ENCODE data around the gene CACNA2D3. TPM values are rescaled to one million over a fixed set of nuclear protein-coding genes. Genes with fewer than 3 reads are reported as not detected.

CACNA2D3 gene
- total RNA-seq, 8 experiments from 2014 or later, result 0.49 to 20.7 (median 9.7) TPM; not detected in 1

DNA sequence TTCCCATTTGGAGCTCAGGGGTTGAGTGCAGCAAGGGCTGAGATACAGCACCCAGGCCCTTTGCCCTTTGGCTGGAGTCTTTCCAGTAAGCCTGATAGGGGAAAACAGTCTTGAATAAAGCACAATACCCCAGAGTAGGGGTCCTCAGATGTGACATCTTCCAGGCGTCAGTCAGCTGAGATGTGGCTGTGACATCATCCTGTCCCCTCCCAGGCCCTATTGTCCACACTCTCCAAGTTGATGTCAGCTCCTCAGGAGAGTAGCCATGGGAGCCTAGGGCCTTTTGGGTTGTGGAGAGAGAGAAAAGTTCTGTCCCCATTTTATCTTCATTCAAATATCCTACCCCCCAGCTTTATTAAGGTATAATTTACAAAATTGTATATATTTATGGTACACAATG, 92.5 kb downstream of the CACNA2D3 start:
- WGBS, 10 experiments, result 0 to 83% (median 78%) methylated on average over 1 of the region's 1 CpG; no CpG with 5 or more reads in 6 of the 10 experiments
- H3K4me1 ChIP-seq (replicated peaks in 1 of 2), result no peaks in the 10 kb centered on the region
- in situ Hi-C loops (cut with MboI; ENCODE audit: low pct_unique_long_range_greater_than_20kb in 2 of 9, low sequenced_read_pairs in 9 of 9, unreplicated experiment in 9 of 9), result no loop called here
- H3K4me3 ChIP-seq, result no peak overlapping the region
- ATAC-seq (replicated peaks in 6 of 8), result peak in 2 of 8 experiments; percentile 66 to 68
- H3K27ac ChIP-seq, result no peak overlapping the region

DNA sequence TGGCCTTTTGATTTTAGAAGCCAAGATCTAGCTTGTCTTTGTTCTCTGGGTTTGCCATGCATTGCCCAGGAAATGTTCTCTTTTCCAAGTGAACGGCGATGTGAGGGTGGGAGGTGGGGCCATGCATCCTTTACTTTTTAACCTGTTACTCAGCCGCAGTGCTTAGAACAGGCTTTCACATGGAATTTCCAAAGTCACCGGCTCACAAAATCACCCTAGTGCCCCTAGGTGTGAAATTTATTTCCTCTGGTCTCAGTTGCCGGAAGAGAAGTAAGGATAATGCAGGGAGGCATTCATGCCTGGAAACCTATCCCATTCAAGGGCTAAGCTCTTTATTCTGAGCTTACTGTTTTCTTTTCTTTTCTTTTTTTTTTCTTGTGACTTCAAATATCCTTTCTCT, 93.2 kb downstream of the CACNA2D3 start:
- in situ Hi-C loops (cut with MboI; ENCODE audit: low pct_unique_long_range_greater_than_20kb in 2 of 9, low sequenced_read_pairs in 9 of 9, unreplicated experiment in 9 of 9), result no loop called here
- WGBS, 10 experiments, result 20 to 100% (median 70%) methylated on average over 1 to 5 of the region's 5 CpGs; no CpG with 5 or more reads in 1 of the 10 experiments
- Histone ChIP-seq H3K27ac (no peak overlapping the region), H3K4me1 (replicated peaks in 1 of 2) (no peaks in the 10 kb centered on the region), H3K4me3 (no peak overlapping the region)
- no peak for ATAC-seq (replicated peaks in 6 of 8)

DNA sequence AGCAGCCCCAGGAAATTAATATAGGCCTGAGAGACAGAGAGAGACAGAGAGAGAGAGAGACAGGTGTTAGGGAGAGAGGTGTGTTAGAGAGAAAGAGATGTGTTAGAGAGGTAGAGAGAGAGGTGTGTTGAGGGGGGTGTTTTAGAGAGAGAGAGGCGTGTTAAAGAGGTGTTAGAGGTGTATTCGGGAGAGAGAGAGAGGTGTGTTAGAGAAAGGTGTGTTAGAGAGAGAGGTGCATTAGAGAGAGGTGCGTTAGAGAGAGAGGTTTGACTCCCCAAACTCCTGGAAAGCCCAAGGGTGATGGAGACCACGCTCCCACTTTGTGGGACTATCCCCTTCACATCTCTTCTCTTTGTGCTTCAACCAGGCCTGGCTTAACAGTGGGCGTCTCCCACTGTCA, 95.5 kb downstream of the CACNA2D3 start:
- Histone ChIP-seq H3K4me1 (replicated peaks in 1 of 2) (no peaks in the 10 kb centered on the region), H3K4me3 (no peak overlapping the region), H3K27ac (no peak overlapping the region)
- ATAC-seq (replicated peaks in 6 of 8), result no peak
- 0 to 100% (median 73%) methylated on average over 1 to 4 of the region's 5 CpGs; no CpG with 5 or more reads in 2 of the 10 experiments for WGBS, 10 experiments
- in situ Hi-C loops (cut with MboI; ENCODE audit: low pct_unique_long_range_greater_than_20kb in 2 of 9, low sequenced_read_pairs in 9 of 9, unreplicated experiment in 9 of 9), result no loop called here

DNA sequence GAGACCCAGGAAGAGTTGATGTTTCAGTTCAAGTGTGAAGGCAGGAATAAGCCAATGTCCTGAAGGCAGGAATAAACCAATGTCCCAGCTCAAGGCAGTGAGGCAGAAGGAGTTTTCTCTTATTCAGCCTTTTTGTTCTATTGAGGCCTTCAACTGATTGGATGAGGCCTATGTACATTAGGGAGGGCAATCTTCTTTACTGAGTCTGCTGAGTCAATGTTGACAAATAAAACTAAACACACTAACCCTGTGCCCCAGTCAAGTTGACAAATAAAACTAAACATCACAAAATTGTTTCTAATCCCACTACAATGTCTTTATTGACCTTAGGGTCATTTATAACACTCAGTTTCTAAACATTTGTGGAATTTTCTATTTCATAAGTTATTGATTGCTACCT, 100.0 kb downstream of the CACNA2D3 start:
- Histone ChIP-seq H3K4me3 (no peak overlapping the region), H3K4me1 (replicated peaks in 1 of 2) (no peaks in the 10 kb centered on the region), H3K27ac (no peak overlapping the region)
- ATAC-seq (replicated peaks in 6 of 8), result peak in 1 of 8 experiments; percentile 62
- in situ Hi-C loops (cut with MboI; ENCODE audit: low pct_unique_long_range_greater_than_20kb in 2 of 9, low sequenced_read_pairs in 9 of 9, unreplicated experiment in 9 of 9), result no loop called here

DNA sequence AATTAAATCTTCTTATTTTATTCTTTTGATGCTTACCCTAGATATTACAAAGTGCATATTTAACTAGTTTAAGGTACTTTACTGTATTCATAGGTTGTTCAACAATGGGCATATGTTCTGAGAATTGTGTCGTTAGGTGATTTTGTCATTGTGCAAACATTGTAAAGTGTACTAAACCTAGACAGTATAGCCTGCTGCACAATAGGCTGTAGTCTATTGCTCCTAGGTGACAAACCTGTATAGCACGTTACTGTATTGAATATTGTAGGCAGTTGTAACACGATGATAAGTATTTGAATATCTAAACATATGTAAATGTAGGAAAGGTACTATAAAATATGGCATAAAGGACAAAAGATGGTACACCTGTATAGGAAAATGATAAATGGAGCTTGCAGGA, 100.7 kb downstream of the CACNA2D3 start:
- in situ Hi-C loops (cut with MboI; ENCODE audit: low pct_unique_long_range_greater_than_20kb in 2 of 9, low sequenced_read_pairs in 9 of 9, unreplicated experiment in 9 of 9), result no loop called here

DNA sequence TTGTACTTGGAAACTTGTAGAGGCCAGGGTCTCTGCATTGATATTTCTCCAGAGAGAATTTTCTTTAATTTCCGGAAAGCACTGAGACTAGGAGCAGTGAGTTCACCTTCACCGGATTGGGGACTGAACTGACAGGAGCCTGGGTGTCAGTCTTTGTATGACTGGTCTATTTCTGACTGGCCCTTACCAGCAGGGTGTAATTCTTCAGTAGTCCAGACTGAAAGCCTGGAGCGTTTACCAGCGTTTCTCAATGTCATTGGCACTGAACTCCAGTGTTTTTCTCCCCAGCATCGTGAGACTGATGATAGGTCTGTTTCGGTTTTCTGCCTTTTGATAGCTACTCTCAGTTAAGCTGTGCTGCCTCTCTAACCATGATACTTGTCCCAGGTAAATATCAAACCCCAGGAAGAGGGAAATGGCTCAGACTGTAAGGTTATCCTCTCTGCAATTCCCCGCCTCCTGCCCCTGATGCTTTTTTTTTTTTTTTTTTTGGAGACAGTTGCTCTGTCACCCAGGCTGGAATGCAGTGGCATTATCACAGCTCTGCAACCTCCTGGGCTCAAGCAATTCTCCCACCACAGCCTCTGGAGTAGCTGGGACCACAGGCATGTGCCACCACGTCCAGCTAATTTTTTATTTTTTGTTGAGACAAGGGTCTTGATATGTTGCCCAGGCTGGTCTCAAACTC, 103.6 kb downstream of the CACNA2D3 start:
- ATAC-seq (replicated peaks in 6 of 8), result peak in 2 of 8 experiments; percentile 72 to 90
- Histone ChIP-seq H3K4me1 (replicated peaks in 1 of 2) (peaks cover 0 to 3% of the 10 kb centered on the region in 2 donors), H3K4me3 (no peak overlapping the region), H3K27ac (no peak overlapping the region)
- in situ Hi-C loops (cut with MboI; ENCODE audit: low pct_unique_long_range_greater_than_20kb in 2 of 9, low sequenced_read_pairs in 9 of 9, unreplicated experiment in 9 of 9), result no loop called here
- 5 to 88% (median 63%) methylated on average over 1 to 8 of the region's 8 CpGs; no CpG with 5 or more reads in 2 of the 10 experiments for WGBS, 10 experiments

More for the DNA sequence above, 100.7 kb downstream of the CACNA2D3 start:
- 25 to 100% (median 83%) methylated on average over 1 to 3 of the region's 3 CpGs for WGBS, 10 experiments
- Histone ChIP-seq H3K4me1 (replicated peaks in 1 of 2) (no peaks in the 10 kb centered on the region), H3K4me3 (no peak overlapping the region), H3K27ac (no peak overlapping the region)
- ATAC-seq (replicated peaks in 6 of 8), result no peak

DNA sequence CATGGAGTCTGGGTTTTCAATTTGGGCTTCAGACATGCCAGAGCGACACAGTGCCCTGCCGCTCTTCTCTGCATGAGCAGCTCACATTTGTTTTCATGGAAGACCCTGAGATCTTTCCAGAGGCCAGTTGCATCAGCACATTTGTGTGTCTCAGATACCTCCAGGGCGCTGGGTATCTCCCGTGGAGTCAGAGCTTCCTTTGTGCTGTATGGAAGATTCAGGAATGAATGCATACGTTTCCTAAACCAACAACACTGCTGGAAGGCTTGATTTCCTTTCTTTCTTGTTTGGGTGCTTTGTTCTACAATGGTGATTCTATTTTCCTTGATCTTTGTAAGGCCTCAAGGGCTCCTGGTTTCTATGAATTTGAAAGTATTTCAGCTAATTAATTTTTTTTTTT, 106.5 kb downstream of the CACNA2D3 start:
- in situ Hi-C loops (cut with MboI; ENCODE audit: low pct_unique_long_range_greater_than_20kb in 2 of 9, low sequenced_read_pairs in 9 of 9, unreplicated experiment in 9 of 9), result no loop called here
- H3K27ac ChIP-seq, result no peak overlapping the region
- no peak for ATAC-seq (replicated peaks in 6 of 8)
- 6 to 100% (median 75%) methylated on average over 2 to 4 of the region's 5 CpGs for WGBS, 10 experiments
- no peak overlapping the region for H3K4me3 ChIP-seq
- peaks cover 8 to 11% of the 10 kb centered on the region in 2 donors for H3K4me1 ChIP-seq (replicated peaks in 1 of 2)

DNA sequence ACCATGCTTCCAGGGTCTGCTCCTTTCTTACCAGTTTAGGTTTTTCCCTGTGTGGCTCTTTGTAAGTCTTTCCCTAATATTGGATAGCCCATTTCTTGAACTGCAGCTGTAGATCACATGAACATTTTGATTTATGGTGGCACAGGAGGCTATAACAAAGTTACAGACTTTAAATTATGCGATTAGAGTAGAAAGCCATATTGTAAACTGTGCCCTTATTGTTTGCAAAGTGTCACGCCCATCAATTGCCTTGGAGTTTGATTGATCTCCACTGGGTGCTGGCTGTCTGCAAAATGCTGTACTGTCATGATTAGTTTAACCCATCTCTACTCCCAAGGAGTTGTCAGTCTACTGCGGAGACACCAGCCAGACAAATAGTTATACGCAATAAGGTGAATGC, 110.3 kb downstream of the CACNA2D3 start:
- ATAC-seq (replicated peaks in 6 of 8), result no peak
- Histone ChIP-seq H3K27ac (no peak overlapping the region), H3K4me1 (replicated peaks in 1 of 2) (peaks cover 8 to 11% of the 10 kb centered on the region in 2 donors), H3K4me3 (no peak overlapping the region)
- in situ Hi-C loops (cut with MboI; ENCODE audit: low pct_unique_long_range_greater_than_20kb in 2 of 9, low sequenced_read_pairs in 9 of 9, unreplicated experiment in 9 of 9), result no loop called here
- 40 to 100% (median 84%) methylated on average over 1 to 4 of the region's 4 CpGs; no CpG with 5 or more reads in 2 of the 10 experiments for WGBS, 10 experiments

DNA sequence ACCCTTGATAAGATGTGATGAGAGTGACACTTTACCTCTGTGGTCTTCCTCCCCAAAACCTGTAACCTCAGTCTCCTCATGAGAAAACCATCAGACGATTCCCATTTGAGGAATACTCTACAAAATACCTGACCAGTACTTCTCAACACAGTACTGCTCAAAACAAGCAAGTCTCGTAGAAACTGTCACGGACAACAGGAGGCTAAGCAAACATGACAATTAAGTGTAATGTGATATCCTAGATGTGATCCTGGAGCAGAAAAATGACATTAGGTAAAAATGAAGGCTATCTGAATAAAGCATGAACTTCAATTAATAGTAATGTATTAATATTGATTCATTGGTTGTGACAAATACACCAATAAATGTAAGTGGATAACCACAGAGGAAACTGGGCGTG, 113.6 kb downstream of the CACNA2D3 start:
- no peak overlapping the region for H3K27ac ChIP-seq
- in situ Hi-C loops (cut with MboI; ENCODE audit: low pct_unique_long_range_greater_than_20kb in 2 of 9, low sequenced_read_pairs in 9 of 9, unreplicated experiment in 9 of 9), result no loop called here
- 48 to 100% (median 90%) methylated on average over 1 to 4 of the region's 4 CpGs for WGBS, 10 experiments
- H3K4me3 ChIP-seq, result no peak overlapping the region
- no peak for ATAC-seq (replicated peaks in 6 of 8)
- peaks cover 8% of the 10 kb centered on the region in 2 donors for H3K4me1 ChIP-seq (replicated peaks in 1 of 2)

DNA sequence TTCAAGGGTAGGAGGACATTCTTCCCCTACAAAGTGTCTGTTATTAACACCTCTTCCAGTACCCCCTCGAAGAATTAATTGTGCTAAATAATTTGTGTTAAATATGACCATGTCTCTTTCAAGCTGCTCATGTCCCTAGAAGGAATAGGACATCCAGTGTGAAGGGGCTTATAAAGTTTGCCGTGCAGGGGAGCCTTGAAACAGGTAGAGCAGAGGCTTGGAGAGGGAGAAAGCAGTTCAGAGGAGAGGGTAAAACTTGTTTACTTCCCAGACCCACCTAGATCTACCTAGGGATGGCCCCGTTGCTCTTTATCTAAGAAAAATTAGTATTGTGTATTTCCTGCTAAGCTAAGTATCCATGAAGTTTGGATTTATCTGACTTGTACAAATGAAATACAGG, 114.8 kb downstream of the CACNA2D3 start:
- WGBS, 10 experiments, result 6 to 100% (median 57%) methylated on average over 1 to 3 of the region's 3 CpGs; no CpG with 5 or more reads in 1 of the 10 experiments
- peaks cover 5 to 8% of the 10 kb centered on the region in 2 donors for H3K4me1 ChIP-seq (replicated peaks in 1 of 2)
- H3K4me3 ChIP-seq, result no peak overlapping the region
- ATAC-seq (replicated peaks in 6 of 8), result no peak
- H3K27ac ChIP-seq, result no peak overlapping the region
- in situ Hi-C loops (cut with MboI; ENCODE audit: low pct_unique_long_range_greater_than_20kb in 2 of 9, low sequenced_read_pairs in 9 of 9, unreplicated experiment in 9 of 9), result no loop called here

DNA sequence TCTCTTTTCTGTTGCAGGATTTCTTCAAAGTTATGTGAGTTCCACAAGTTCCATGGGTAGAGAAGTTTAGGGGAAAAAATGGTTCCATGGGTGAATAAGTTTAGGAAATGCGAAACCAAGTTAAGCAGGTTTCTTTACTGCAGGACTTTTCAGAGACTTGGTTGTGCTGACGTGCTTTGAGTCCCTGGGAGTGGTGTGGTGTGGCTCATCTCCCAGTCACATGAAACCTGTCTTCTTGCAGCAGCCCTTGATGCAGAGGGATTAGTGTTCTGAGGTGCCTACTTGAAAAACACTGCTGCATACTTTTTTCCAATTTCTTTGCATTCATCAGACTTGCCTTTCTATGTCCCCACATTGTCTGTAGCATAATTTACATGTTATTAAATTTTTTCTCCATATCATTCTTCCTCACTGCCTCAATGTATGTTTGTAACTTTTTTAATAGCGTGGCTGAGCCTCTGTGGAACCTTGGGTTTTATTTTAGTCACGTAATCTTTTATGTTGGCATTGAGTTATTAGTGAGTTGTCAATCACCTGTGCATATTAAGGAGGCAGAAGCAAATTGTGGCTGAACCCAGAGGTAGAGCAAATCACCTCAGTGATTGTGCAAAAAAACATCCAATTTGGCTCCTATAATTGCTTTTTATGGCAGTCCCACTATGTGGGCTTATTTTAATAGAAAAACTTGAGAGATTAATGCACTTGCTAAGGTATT, 115.6 kb downstream of the CACNA2D3 start:
- Histone ChIP-seq H3K4me1 (replicated peaks in 1 of 2) (no peaks in the 10 kb centered on the region), H3K27ac (no peak overlapping the region), H3K4me3 (no peak overlapping the region)
- in situ Hi-C loops (cut with MboI; ENCODE audit: low pct_unique_long_range_greater_than_20kb in 2 of 9, low sequenced_read_pairs in 9 of 9, unreplicated experiment in 9 of 9), result no loop called here
- ATAC-seq (replicated peaks in 6 of 8), result peak in 2 of 8 experiments; percentile 46 to 50
- WGBS, 10 experiments, result 10 to 100% (median 90%) methylated on average over 2 to 4 of the region's 4 CpGs

DNA sequence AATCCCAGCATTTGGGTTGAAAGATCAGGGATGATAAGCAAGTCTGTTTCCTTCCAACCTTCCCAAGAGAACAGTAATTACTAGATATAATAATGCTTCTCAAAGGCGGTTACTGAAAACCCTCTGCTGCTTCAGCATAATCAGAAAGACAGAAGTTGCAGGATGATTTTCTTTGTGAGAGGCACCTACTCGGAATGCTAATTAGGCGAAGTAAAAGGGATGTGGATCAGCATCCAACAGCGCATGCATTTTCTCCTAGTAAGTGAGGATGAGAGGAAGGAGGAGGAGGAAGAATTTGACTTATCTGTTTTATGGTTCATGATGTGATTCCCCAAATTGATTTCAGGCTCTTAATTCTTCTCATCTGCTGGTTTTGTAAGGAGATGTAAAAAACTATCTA, 118.0 kb downstream of the CACNA2D3 start:
- no peak overlapping the region for H3K27ac ChIP-seq
- whole genome bisulfite sequencing, 10 experiments, result 8 to 81% (median 60%) methylated on average over 1 to 4 of the region's 4 CpGs; no CpG with 5 or more reads in 1 of the 10 experiments
- no peaks in the 10 kb centered on the region for H3K4me1 ChIP-seq (replicated peaks in 1 of 2)
- H3K4me3 ChIP-seq, result no peak overlapping the region
- in situ Hi-C loops (cut with MboI; ENCODE audit: low pct_unique_long_range_greater_than_20kb in 2 of 9, low sequenced_read_pairs in 9 of 9, unreplicated experiment in 9 of 9), result no loop called here
- ATAC-seq (replicated peaks in 6 of 8), result no peak

DNA sequence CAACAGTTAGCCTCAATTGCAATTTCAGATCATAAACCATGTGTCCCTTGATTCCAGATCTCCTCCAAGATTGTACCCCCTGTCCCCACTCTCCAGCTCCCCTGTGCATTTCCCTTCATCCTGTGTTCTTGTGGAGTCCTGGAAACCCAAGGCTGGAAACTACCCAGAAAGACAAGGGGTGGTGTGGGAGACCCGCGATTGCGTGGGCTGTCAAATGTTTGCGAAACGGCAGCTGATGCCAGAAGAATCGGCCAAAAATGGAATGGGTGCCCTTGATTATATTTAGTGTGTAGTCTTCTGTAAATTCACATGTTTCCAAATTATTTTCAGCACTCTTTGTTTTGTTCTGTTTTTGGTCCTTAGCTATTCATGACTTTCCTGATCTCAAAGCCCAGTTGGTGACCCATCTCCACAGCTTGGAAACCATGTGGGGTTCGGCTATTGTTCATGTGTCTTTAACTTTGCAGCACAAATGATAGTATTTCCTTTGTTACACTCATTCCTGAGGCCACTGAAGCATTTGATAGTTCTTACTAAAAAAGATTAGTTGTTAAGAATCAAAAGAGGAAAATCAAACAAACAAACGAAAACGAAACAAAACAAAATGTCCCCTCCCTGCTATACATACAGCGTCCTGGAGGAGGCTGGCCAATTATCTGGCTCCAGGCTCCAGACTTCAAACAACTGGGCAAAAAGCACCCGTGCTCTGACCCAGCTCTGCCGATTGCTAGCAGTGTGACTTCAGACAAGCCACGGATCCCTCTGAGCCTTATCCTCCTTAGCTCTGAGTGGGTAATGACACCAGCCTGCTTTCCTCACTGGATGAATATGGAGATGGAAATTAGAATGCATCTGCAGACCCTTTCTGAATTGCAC, 120.9 kb downstream of the CACNA2D3 start:
- in situ Hi-C loops (cut with MboI; ENCODE audit: low pct_unique_long_range_greater_than_20kb in 2 of 9, low sequenced_read_pairs in 9 of 9, unreplicated experiment in 9 of 9), result no loop called here
- Histone ChIP-seq H3K4me1 (replicated peaks in 1 of 2) (no peaks in the 10 kb centered on the region), H3K27ac (no peak overlapping the region), H3K4me3 (no peak overlapping the region)
- ATAC-seq (replicated peaks in 6 of 8), result peak in 6 of 8 experiments; percentile 35 to 95 (median 74)
- WGBS, 10 experiments, result 3 to 91% (median 72%) methylated on average over 2 to 13 of the region's 13 CpGs

Measured in motor neuron (in vitro differentiated cells).